ENCODE results near the gene CBFA2T3. TPM values are rescaled to one million over a fixed set of nuclear protein-coding genes. Genes with fewer than 3 reads are reported as not detected.
"Not testable (repeated sequence)": the region's sequence is repeated elsewhere in the genome, so short reads cannot be mapped to it uniquely, and the experiment has no call there.

CBFA2T3 gene
- polyA plus RNA-seq, 1 experiment: not detected

GRCh38 chr16:89009343-89010209, 32.6 kb upstream of the CBFA2T3 start:
- Histone ChIP-seq H3K27me3 (ENCODE audit: control insufficient read depth, insufficient read depth, low read length) (no peaks in the 10 kb centered on the region), H3K36me3 (ENCODE audit: control insufficient read depth, insufficient read depth, low read length) (no peaks in the 10 kb centered on the region), H3K4me3 (ENCODE audit: low read depth, low read length) (no peak overlapping the region)
- TF ChIP-seq CTCF (IDR thresholded peaks at IDR 0.05; ENCODE audit: insufficient read depth, low read depth, low read length): no peak
- ChIA-PET CTCF (no interaction called here), POLR2A (no interaction called here)
- DNase-seq (ENCODE audit: low read depth): no peak

GRCh38 chr16:89008796-89009195, 31.8 kb upstream of the CBFA2T3 start:
- H3K4me3 ChIP-seq (ENCODE audit: low read depth, low read length); CTCF ChIA-PET; POLR2A ChIA-PET; H3K36me3 ChIP-seq (ENCODE audit: control insufficient read depth, insufficient read depth, low read length); DNase-seq (ENCODE audit: low read depth); H3K27me3 ChIP-seq (ENCODE audit: control insufficient read depth, insufficient read depth, low read length): not testable (repeated sequence)

- H3K36me3 ChIP-seq (ENCODE audit: control insufficient read depth, insufficient read depth, low read length): no peaks in the 10 kb centered on the region
- ChIA-PET CTCF (no interaction called here), POLR2A (no interaction called here)
- no peaks in the 10 kb centered on the region for H3K27me3 ChIP-seq (ENCODE audit: control insufficient read depth, insufficient read depth, low read length)
- no peak overlapping the region for H3K4me3 ChIP-seq (ENCODE audit: low read depth, low read length)
- no peak for TF ChIP-seq CTCF (IDR thresholded peaks at IDR 0.05; ENCODE audit: insufficient read depth, low read depth, low read length)
- no peak for DNase-seq (ENCODE audit: low read depth)
Observed at GRCh38 chr16:89007371-89008249, 30.6 kb upstream of the CBFA2T3 start.

- Histone ChIP-seq H3K36me3 (ENCODE audit: control insufficient read depth, insufficient read depth, low read length) (no peaks in the 10 kb centered on the region), H3K4me3 (ENCODE audit: low read depth, low read length) (no peak overlapping the region), H3K27me3 (ENCODE audit: control insufficient read depth, insufficient read depth, low read length) (peaks cover 1% of the 10 kb centered on the region; the same call in 1 of the 2 replicates)
- ChIA-PET CTCF (no interaction called here), POLR2A (no interaction called here)
- DNase-seq (ENCODE audit: low read depth): no peak
- TF ChIP-seq CTCF (IDR thresholded peaks at IDR 0.05; ENCODE audit: insufficient read depth, low read depth, low read length): no peak
Observed at GRCh38 chr16:89006036-89006752, 29.2 kb upstream of the CBFA2T3 start.

- ChIA-PET POLR2A (no interaction called here), CTCF (no interaction called here)
- peaks cover 1% of the 10 kb centered on the region; the same call in 1 of the 2 replicates for H3K27me3 ChIP-seq (ENCODE audit: control insufficient read depth, insufficient read depth, low read length)
- H3K4me3 ChIP-seq (ENCODE audit: low read depth, low read length): no peak overlapping the region
- DNase-seq (ENCODE audit: low read depth): no peak
- no peaks in the 10 kb centered on the region for H3K36me3 ChIP-seq (ENCODE audit: control insufficient read depth, insufficient read depth, low read length)
- no peak for TF ChIP-seq CTCF (IDR thresholded peaks at IDR 0.05; ENCODE audit: insufficient read depth, low read depth, low read length)
Observed at GRCh38 chr16:89005201-89006035, 28.4 kb upstream of the CBFA2T3 start.

Data from BJ (cell line).